DND-41 (cell line): ENCODE measurements around the gene TM2D1.

Experiments
- EZH2 ChIP-seq: IDR thresholded peaks from 3 replicates; pipeline ENCODE4 v1.6.1; 2012; ENCODE audit warnings: borderline replicate concordance, low read depth, mild to moderate bottlenecking, moderate library complexity, low read length, inconsistent platforms; ENCODE audit not compliant: severe bottlenecking
- TF ChIP-seq, protein P1 (sequence below): IDR thresholded peaks from 2 replicates; pipeline ENCODE4 v1.5.1; 2012; ENCODE audit warnings: borderline replicate concordance, low read length, moderate library complexity, mild to moderate bottlenecking; ENCODE audit not compliant: poor library complexity, severe bottlenecking; ENCODE audit errors: extremely low read depth

DNA sequence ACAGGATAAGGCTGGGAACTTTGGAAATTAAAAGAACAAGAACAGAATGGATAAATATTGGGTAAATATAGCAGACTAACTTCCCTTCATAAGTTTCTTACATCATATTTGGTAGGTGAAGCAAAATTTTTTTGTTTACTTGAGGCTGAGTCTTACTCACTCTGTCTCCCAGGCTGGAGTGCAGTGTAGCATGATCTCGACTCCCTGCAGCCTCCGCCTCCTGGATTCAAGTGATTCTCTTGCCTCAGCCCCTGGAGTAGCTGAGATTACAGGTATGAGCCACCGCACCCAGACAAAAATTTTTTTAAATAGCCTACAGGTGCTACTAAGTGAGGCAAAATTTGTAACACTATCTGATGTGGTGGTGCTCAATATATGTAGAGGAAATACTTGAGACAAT, 50.7 kb downstream of the TM2D1 start:
- TF ChIP-seq, protein P1, sequence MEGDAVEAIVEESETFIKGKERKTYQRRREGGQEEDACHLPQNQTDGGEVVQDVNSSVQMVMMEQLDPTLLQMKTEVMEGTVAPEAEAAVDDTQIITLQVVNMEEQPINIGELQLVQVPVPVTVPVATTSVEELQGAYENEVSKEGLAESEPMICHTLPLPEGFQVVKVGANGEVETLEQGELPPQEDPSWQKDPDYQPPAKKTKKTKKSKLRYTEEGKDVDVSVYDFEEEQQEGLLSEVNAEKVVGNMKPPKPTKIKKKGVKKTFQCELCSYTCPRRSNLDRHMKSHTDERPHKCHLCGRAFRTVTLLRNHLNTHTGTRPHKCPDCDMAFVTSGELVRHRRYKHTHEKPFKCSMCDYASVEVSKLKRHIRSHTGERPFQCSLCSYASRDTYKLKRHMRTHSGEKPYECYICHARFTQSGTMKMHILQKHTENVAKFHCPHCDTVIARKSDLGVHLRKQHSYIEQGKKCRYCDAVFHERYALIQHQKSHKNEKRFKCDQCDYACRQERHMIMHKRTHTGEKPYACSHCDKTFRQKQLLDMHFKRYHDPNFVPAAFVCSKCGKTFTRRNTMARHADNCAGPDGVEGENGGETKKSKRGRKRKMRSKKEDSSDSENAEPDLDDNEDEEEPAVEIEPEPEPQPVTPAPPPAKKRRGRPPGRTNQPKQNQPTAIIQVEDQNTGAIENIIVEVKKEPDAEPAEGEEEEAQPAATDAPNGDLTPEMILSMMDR = no peak
- TF ChIP-seq EZH2 = no peak
